PC-3 (cell line): Measurements from ENCODE around the gene GPR156. TPM values are rescaled to one million over a fixed set of nuclear protein-coding genes. Genes with fewer than 3 reads are reported as not detected.
A peak's percentile ranks its signal among the peaks of the same experiment; 100 is the strongest.

Experiments
- ATAC-seq: fragments of 200-7000 bp; cut with Tn5 transposase; 2 replicates; pipeline ENCODE4 v1.9.1; 2020; ENCODE audit warnings: mild to moderate bottlenecking, moderate library complexity
- BruUV-seq: library from RNA; stranded (reverse); fragments of 400-500 nt; replicated peaks from 2 replicates; lab custom pipeline; 2021; lab: Mats Ljungman, UMichigan
- CTCF ChIA-PET: fragments of 300-600 bp; sonication (Branson Sonifier 250); formaldehyde crosslinking; loops from one replicate; lab custom pipeline; 2022; ENCODE audit warnings: antibody characterized with exemption; lab: Charles Lee
- POLR2A ChIA-PET: fragments of 300-600 bp; sonication (Branson Sonifier 250); formaldehyde crosslinking; loops from one replicate; lab custom pipeline; 2022; ENCODE audit warnings: antibody characterized with exemption; ENCODE audit not compliant: unreplicated experiment; lab: Charles Lee
- DNase-seq: peaks from one replicate; pipeline ENCODE4 v3.0.0-alpha.2; 2015
- H2AFZ ChIP-seq: fragments of 300-600 bp; sonication (generic); 2 replicates; pipeline ENCODE4 v1.6.0; 2016; ENCODE audit warnings: antibody characterized with exemption, low read length
- H3F3A ChIP-seq: fragments of 300-600 bp; sonication (generic); one replicate; pipeline ENCODE4 v1.6.0; 2017; ENCODE audit warnings: antibody characterized with exemption, low read length, control low read depth, mild to moderate bottlenecking; ENCODE audit not compliant: unreplicated experiment
- H3K27ac ChIP-seq: fragments of 300-600 bp; sonication (generic); 2 replicates; pipeline ENCODE4 v1.5.1; 2016; ENCODE audit warnings: mild to moderate bottlenecking, low read length
- H3K27me3 ChIP-seq: fragments of 300-600 bp; sonication (generic); 2 replicates; pipeline ENCODE4 v1.6.1; 2016; ENCODE audit warnings: low read length, mixed read lengths
- H3K36me3 ChIP-seq: fragments of 300-600 bp; sonication (generic); 2 replicates; pipeline ENCODE4 v1.6.1; 2016; ENCODE audit warnings: low read depth, mixed run types, low read length, mixed read lengths
- H3K4me1 ChIP-seq: fragments of 300-600 bp; sonication (generic); 2 replicates; pipeline ENCODE4 v1.5.1; 2016; ENCODE audit warnings: low read length; ENCODE audit not compliant: insufficient read depth
- H3K4me2 ChIP-seq: fragments of 300-600 bp; sonication (generic); 2 replicates; pipeline ENCODE4 v1.6.0; 2016; ENCODE audit warnings: low read length
- H3K4me3 ChIP-seq: fragments of 300-600 bp; sonication (generic); 2 replicates; pipeline ENCODE4 v1.5.1; 2016; ENCODE audit warnings: mild to moderate bottlenecking, low read length, mixed read lengths
- H3K79me2 ChIP-seq: fragments of 300-600 bp; sonication (generic); 2 replicates; pipeline ENCODE4 v1.6.1; 2017; ENCODE audit warnings: low read length, mixed read lengths
- H3K9ac ChIP-seq: fragments of 300-600 bp; sonication (generic); 2 replicates; pipeline ENCODE4 v1.6.0; 2016; ENCODE audit warnings: mild to moderate bottlenecking, low read length
- H3K9me2 ChIP-seq: fragments of 300-600 bp; sonication (generic); replicated peaks from 2 replicates; pipeline ENCODE4 v1.6.1; 2016; ENCODE audit warnings: mixed run types, low read length, mixed read lengths
- H3K9me3 ChIP-seq: fragments of 300-600 bp; sonication (generic); 2 replicates; pipeline ENCODE4 v1.6.1; 2016; ENCODE audit warnings: low read length, mixed read lengths
- H4K20me1 ChIP-seq: fragments of 300-600 bp; sonication (generic); 2 replicates; pipeline ENCODE4 v1.6.1; 2016; ENCODE audit warnings: low read length, mixed read lengths
- EZH2 ChIP-seq: fragments of 300-600 bp; sonication (generic); IDR thresholded peaks from one replicate; pipeline ENCODE4 v1.6.1; 2017; ENCODE audit warnings: antibody characterized with exemption, mild to moderate bottlenecking, low read length; ENCODE audit not compliant: unreplicated experiment
- EZH2phosphoT487 ChIP-seq: fragments of 300-600 bp; sonication (generic); IDR thresholded peaks from 2 replicates; pipeline ENCODE4 v1.6.1; 2018; ENCODE audit warnings: mild to moderate bottlenecking, antibody characterized with exemption, low read length, borderline replicate concordance
- intact Hi-C: fragments of 100-400 bp; cut with micrococcal nuclease; formaldehyde crosslinking; loops from 2 replicates; pipeline ENCODE4 v1.9.0; 2023
- total RNA-seq: library from RNA; depleted of rRNA; stranded (reverse); fragments of >200 nt; gene quantifications from 2 replicates; pipeline ENCODE4 v1.2.3, GENCODE V29; 2014
- TF ChIP-seq, protein P1 (sequence below): fragments of 300-600 bp; sonication (generic); conservative IDR thresholded peaks from 2 replicates; pipeline ENCODE4 v1.5.1; 2017; ENCODE audit warnings: antibody characterized with exemption, low read depth, mild to moderate bottlenecking, low read length

The GPR156 gene
- total RNA-seq, 1 experiment from 2014 or later = 5.1 TPM

DNA sequence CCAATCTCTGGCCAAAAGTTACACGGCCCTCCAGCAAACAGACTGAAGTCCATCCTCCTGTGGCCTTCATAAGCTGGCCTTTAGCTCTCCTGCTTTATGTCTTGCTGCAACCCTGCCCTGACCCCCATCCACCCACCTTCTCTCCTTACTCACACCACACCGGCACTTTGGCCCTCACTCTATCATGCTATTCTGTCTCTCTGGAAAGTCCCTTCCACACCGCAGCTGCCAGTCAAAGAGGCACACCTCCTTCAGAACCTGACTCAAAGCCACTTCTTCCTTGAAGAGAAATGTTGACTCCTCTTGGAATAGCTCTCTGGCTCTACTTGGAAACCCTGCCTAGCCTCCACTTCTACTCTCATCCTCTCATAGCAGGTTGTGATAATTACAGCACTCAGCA is 4.5 kb downstream of the GPR156 start:
- no peaks in the 10 kb centered on the region for H3K36me3 ChIP-seq
- H3F3A ChIP-seq = no peaks in the 10 kb centered on the region
- TF ChIP-seq EZH2phosphoT487 (no peak), EZH2 (no peak)
- TF ChIP-seq, protein P1, sequence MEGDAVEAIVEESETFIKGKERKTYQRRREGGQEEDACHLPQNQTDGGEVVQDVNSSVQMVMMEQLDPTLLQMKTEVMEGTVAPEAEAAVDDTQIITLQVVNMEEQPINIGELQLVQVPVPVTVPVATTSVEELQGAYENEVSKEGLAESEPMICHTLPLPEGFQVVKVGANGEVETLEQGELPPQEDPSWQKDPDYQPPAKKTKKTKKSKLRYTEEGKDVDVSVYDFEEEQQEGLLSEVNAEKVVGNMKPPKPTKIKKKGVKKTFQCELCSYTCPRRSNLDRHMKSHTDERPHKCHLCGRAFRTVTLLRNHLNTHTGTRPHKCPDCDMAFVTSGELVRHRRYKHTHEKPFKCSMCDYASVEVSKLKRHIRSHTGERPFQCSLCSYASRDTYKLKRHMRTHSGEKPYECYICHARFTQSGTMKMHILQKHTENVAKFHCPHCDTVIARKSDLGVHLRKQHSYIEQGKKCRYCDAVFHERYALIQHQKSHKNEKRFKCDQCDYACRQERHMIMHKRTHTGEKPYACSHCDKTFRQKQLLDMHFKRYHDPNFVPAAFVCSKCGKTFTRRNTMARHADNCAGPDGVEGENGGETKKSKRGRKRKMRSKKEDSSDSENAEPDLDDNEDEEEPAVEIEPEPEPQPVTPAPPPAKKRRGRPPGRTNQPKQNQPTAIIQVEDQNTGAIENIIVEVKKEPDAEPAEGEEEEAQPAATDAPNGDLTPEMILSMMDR = no peak
- no peak overlapping the region for H3K4me2 ChIP-seq
- intact Hi-C loops = no loop called here
- H3K9ac ChIP-seq = no peak overlapping the region
- H3K9me2 ChIP-seq = no peaks in the 10 kb centered on the region
- POLR2A ChIA-PET = no interaction called here
- BruUV-seq = no TSS peak
- no peak for ATAC-seq
- no peaks in the 10 kb centered on the region for H3K27me3 ChIP-seq
- H3K9me3 ChIP-seq = no peaks in the 10 kb centered on the region
- CTCF ChIA-PET = no interaction called here
- no peak overlapping the region for H3K27ac ChIP-seq
- no peaks in the 10 kb centered on the region for H4K20me1 ChIP-seq
- no peaks in the 10 kb centered on the region for H3K79me2 ChIP-seq
- H3K4me1 ChIP-seq = peaks cover 12% of the 10 kb centered on the region
- no peak overlapping the region for H3K4me3 ChIP-seq
- H2AFZ ChIP-seq = no peak overlapping the region
- no peak for DNase-seq

GRCh38 chr3:120280026-120280425 is 5.0 kb downstream of the GPR156 start:
- no peak for TF ChIP-seq EZH2
- no peak for TF ChIP-seq EZH2phosphoT487
- TF ChIP-seq, protein P1 = no peak
- Histone ChIP-seq H3K79me2 (no peaks in the 10 kb centered on the region), H3K9ac (no peak overlapping the region), H3F3A (no peaks in the 10 kb centered on the region), H3K9me2 (no peaks in the 10 kb centered on the region), H3K27me3 (no peaks in the 10 kb centered on the region), H3K36me3 (no peaks in the 10 kb centered on the region), H3K9me3 (no peaks in the 10 kb centered on the region), H3K4me1 (peaks cover 8% of the 10 kb centered on the region), H3K4me2 (no peak overlapping the region), H3K4me3 (no peak overlapping the region), H4K20me1 (no peaks in the 10 kb centered on the region), H3K27ac (no peak overlapping the region), H2AFZ (no peak overlapping the region)
- intact Hi-C loops = no loop called here
- ATAC-seq (no peak), DNase-seq (no peak)
- no TSS peak for BruUV-seq
- CTCF ChIA-PET = no interaction called here
- POLR2A ChIA-PET = no interaction called here

- Histone ChIP-seq H3K79me2 (no peaks in the 10 kb centered on the region), H3K4me2 (no peak overlapping the region), H3K9me3 (no peaks in the 10 kb centered on the region), H4K20me1 (no peaks in the 10 kb centered on the region), H3K27me3 (no peaks in the 10 kb centered on the region), H3K9me2 (no peaks in the 10 kb centered on the region), H3K36me3 (no peaks in the 10 kb centered on the region), H3K27ac (no peak overlapping the region), H3K9ac (no peak overlapping the region), H3K4me3 (no peak overlapping the region), H3K4me1 (peaks cover 4% of the 10 kb centered on the region; the same call in 1 of the 2 replicates), H2AFZ (no peak overlapping the region), H3F3A (no peaks in the 10 kb centered on the region)
- ChIA-PET CTCF (no interaction called here), POLR2A (no interaction called here)
- peak; percentile 97 for ATAC-seq
- DNase-seq = peak; percentile 42
- intact Hi-C loops = no loop called here
- TF ChIP-seq, protein P1 = no peak
- TF ChIP-seq EZH2phosphoT487 = no peak
- no peak for TF ChIP-seq EZH2
- no TSS peak for BruUV-seq
Observed at GRCh38 chr3:120276767-120277166, 8.3 kb downstream of the GPR156 start.
